GM12875 (cell line): ENCODE data around the gene GKN2.

Source experiments
- H3K4me3 ChIP-seq: one replicate; pipeline ENCODE4 v1.5.1; 2011; ENCODE audit warnings: low read depth, low read length, control low read depth
- TF ChIP-seq, protein P1 (sequence below): IDR thresholded peaks from 2 replicates; pipeline ENCODE4 v1.5.1; 2011; ENCODE audit warnings: low read depth, mild to moderate bottlenecking, control low read depth, inconsistent platforms, low read length, moderate library complexity, borderline replicate concordance; ENCODE audit not compliant: insufficient read depth

The GKN2 gene

DNA sequence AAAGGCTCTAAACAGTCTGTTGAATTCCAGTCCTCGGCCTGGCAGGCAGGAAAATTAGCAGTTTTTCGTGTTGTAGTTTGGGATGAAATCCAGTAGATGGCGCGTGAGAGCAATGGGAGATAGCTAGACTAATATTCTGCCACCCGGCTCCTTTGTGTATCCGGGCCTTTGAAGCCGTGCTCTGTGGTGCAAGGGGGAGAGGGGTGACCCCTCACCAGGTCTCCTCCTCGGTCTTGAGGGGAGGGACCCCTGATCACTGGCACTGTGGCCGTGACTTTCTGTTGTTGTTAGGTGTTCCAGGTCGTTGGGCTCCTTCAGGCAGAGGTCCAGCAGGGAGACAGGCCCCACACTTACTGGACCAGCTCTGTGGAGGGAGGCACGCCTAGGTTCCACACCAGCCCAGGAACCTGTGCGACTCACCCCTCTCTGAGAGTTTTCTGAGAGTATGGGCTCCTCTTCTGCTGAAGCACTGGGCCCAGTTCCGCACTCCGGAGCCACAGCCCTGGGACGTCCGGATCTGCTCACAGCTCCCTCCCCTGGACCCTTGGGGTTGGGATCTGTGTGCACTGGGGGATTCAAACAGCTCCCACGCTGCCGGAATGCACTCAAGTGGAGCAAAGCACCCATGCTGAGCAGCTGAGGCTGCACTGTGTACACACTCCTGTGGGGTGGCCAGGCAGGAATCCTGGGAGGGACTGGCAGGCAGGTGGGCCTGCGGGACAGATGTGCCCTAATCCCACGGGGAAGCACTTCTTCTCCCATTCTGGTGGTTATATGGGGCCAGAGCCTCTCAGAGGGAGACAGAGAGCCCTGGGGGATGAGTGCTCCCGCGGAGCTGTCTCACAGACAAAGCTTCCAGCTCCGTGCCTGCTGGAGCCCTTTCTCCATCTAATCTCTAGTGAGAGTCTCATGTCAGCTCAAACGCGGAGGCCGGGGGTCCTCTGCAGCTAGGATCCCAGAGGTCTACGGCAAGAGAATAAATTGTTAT lies 8.8 kb downstream of the GKN2 start:
- TF ChIP-seq, protein P1, sequence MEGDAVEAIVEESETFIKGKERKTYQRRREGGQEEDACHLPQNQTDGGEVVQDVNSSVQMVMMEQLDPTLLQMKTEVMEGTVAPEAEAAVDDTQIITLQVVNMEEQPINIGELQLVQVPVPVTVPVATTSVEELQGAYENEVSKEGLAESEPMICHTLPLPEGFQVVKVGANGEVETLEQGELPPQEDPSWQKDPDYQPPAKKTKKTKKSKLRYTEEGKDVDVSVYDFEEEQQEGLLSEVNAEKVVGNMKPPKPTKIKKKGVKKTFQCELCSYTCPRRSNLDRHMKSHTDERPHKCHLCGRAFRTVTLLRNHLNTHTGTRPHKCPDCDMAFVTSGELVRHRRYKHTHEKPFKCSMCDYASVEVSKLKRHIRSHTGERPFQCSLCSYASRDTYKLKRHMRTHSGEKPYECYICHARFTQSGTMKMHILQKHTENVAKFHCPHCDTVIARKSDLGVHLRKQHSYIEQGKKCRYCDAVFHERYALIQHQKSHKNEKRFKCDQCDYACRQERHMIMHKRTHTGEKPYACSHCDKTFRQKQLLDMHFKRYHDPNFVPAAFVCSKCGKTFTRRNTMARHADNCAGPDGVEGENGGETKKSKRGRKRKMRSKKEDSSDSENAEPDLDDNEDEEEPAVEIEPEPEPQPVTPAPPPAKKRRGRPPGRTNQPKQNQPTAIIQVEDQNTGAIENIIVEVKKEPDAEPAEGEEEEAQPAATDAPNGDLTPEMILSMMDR = peak; percentile 81; the same call in 1 of the 2 replicates
- no peak overlapping the region for H3K4me3 ChIP-seq

DNA sequence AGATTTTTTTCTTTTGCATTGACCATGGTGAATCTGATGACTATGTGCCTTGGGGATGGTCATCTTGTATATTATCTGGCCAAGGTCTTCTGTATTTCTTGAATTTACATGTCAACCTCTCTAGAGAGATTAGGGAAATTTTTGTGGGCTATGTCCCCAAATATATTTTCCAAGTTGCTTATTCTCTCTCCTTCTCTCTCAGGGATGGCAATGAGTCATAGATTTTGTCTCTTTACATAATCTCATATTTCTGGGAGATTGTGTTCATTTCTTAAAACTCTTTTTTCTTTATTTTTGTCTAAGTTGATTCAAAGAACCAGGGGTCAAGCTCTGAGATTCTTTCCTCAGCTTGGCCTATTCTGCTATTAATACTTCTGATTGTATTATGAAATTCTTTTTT lies 9.9 kb downstream of the GKN2 start:
- H3K4me3 ChIP-seq = no peak overlapping the region
- TF ChIP-seq, protein P1 = no peak

DNA sequence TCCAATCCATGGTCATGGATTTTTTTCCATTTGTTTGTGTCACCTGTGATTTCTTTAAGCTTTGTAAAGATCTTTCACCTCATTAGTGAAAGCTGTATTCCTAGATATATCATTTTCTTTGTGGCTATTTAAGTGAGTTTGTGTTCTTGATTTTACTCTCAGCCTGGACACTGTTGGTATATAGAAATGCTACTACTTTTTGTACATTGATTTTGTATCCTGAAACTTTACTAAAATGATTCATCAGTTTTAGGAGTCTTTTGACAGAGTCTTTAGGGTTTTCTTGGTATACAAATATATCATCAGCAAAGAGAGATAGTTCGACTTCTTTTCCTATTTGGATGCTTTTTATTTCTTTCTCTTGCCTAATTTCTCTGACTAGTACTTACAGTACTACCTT lies 12.3 kb downstream of the GKN2 start:
- TF ChIP-seq, protein P1 = no peak
- H3K4me3 ChIP-seq = no peak overlapping the region

DNA sequence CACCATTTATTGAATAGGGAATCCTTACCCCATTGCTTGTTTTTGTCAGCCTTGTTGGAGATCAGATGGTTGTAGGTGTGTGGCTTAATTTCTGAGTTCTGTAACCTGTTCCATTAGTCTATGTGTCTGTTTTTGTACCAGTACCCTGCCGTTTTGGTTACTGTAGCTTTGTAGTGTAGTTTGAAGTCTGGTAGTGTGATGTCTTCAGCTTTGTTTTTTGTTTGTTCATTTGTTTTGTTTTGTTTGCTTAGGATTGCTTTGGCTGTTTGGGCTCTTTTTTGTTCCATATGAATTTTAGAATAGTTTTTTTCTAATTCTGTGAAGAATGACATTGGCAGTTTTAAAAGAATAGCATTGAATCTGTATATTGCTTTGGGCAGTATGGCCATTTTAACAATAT lies 12.7 kb downstream of the GKN2 start:
- TF ChIP-seq, protein P1 = no peak
- no peak overlapping the region for H3K4me3 ChIP-seq

DNA sequence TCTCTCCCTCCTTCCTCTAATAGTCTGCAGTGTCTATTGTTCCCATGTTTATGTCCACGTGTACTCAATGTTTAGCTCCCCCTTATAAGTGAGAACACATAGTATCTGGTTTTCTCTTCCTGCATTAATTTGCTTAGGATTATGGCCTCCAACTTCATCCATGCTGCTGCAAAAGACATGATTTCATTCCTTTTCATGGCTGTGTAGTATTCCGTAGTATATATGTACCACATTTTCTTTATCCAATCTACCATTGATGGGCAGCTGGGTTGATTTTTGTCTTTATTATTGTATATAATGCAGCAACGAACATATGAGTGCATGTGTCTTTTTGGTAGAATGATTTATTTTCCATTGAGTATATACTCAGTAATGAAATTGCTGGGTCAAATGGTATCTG lies 13.8 kb downstream of the GKN2 start:
- TF ChIP-seq, protein P1 = no peak
- no peak overlapping the region for H3K4me3 ChIP-seq

DNA sequence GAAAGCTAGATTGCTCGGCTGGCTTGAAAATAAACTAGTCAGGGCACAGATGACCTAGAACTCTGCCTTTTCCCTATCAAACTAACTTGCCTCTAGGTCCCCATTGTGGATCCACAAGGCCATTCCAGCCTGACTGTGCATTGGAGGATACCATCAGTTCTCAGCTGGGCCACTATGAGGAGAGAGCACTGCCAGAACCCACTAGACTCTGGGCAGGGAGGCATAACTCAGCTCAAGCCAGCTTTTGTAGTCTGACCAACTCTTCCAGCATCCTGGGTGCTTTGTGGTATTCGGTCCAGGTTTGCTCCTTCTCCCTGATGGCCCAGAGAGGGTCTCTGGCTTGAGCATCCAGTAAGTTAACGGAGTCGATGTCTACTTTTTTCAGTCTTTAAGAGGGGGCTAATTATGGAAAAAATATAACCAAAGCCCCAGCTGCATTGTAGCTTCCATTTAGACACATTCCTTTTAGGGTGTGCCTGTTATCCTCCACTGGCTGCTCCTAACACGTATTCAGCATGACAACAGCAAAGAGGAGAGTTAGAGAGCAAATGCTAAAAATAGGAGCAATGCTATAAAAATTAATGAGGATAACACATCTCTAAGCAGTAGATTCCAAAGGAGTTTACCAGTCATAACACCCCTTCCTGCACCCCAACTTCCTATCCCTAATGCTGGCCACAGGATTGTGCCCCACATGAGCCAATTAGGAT lies 15.2 kb downstream of the GKN2 start:
- TF ChIP-seq, protein P1 = no peak
- no peak overlapping the region for H3K4me3 ChIP-seq
